MM.1S (cell line): ENCODE data around the gene WHRN.
A peak's percentile ranks its signal among the peaks of the same experiment; 100 is the strongest.

Source experiments
- DNase-seq: peaks from one replicate; pipeline ENCODE4 v3.0.0-alpha.2; 2015
- H2AFZ ChIP-seq: fragments of 300-600 bp; sonication (generic); 2 replicates; pipeline ENCODE4 v1.6.0; 2016; ENCODE audit warnings: antibody characterized with exemption, low read length
- H3F3A ChIP-seq: fragments of 300-600 bp; sonication (generic); 2 replicates; pipeline ENCODE4 v1.6.1; 2016; ENCODE audit warnings: mild to moderate bottlenecking, antibody characterized with exemption, low read length, moderate library complexity, mixed read lengths; ENCODE audit not compliant: insufficient read depth
- H3K27ac ChIP-seq: fragments of 300-600 bp; sonication (generic); 2 replicates; pipeline ENCODE4 v1.5.1; 2016; ENCODE audit warnings: mild to moderate bottlenecking, low read length
- H3K27me3 ChIP-seq: fragments of 300-600 bp; sonication (generic); replicated peaks from 2 replicates; pipeline ENCODE4 v1.6.0; 2016; ENCODE audit warnings: low read length; ENCODE audit not compliant: insufficient read depth
- H3K36me3 ChIP-seq: fragments of 300-600 bp; sonication (generic); replicated peaks from 2 replicates; pipeline ENCODE4 v1.6.1; 2016; ENCODE audit warnings: mild to moderate bottlenecking, low read length, mixed read lengths; ENCODE audit not compliant: insufficient read depth
- H3K4me1 ChIP-seq: fragments of 300-600 bp; sonication (generic); 2 replicates; pipeline ENCODE4 v1.6.1; 2016; ENCODE audit warnings: low read length, mixed read lengths
- H3K4me2 ChIP-seq: fragments of 300-600 bp; sonication (generic); 2 replicates; pipeline ENCODE4 v1.6.0; 2016; ENCODE audit warnings: low read depth, low read length
- H3K4me3 ChIP-seq: fragments of 300-600 bp; sonication (generic); 2 replicates; pipeline ENCODE4 v1.5.1; 2016; ENCODE audit warnings: low read length, mixed read lengths
- H3K79me2 ChIP-seq: fragments of 300-600 bp; sonication (generic); 2 replicates; pipeline ENCODE4 v1.6.1; 2016; ENCODE audit warnings: mixed run types, low read length, mixed read lengths
- H3K9ac ChIP-seq: fragments of 300-600 bp; sonication (generic); 2 replicates; pipeline ENCODE4 v1.6.1; 2016; ENCODE audit warnings: low read length, mixed read lengths
- H3K9me2 ChIP-seq: fragments of 300-600 bp; sonication (generic); replicated peaks from 2 replicates; pipeline ENCODE4 v1.6.1; 2016; ENCODE audit warnings: mild to moderate bottlenecking, low read length, mixed read lengths; ENCODE audit not compliant: insufficient read depth
- H3K9me3 ChIP-seq: fragments of 300-600 bp; sonication (generic); replicated peaks from 2 replicates; pipeline ENCODE4 v1.6.1; 2016; ENCODE audit warnings: mild to moderate bottlenecking, low read length, mixed read lengths; ENCODE audit not compliant: insufficient read depth
- H4K20me1 ChIP-seq: fragments of 300-600 bp; sonication (generic); 2 replicates; pipeline ENCODE4 v1.6.1; 2016; ENCODE audit warnings: mild to moderate bottlenecking, low read length, moderate library complexity, mixed read lengths; ENCODE audit not compliant: insufficient read depth
- EZH2 ChIP-seq: fragments of 300-600 bp; sonication (generic); optimal IDR thresholded peaks from 2 replicates; pipeline ENCODE3; 2017; ENCODE audit warnings: low read depth, mild to moderate bottlenecking, antibody characterized with exemption, low read length, mixed read lengths
- EZH2phosphoT487 ChIP-seq: fragments of 300-600 bp; sonication (generic); IDR thresholded peaks from 2 replicates; pipeline ENCODE4 v1.6.1; 2018; ENCODE audit warnings: antibody characterized with exemption, low read length
- TF ChIP-seq, protein P1 (sequence below): fragments of 300-600 bp; sonication (generic); IDR thresholded peaks from 2 replicates; pipeline ENCODE4 v1.5.1; 2016; ENCODE audit warnings: antibody characterized with exemption, low read length, mixed read lengths

Gene WHRN

DNA sequence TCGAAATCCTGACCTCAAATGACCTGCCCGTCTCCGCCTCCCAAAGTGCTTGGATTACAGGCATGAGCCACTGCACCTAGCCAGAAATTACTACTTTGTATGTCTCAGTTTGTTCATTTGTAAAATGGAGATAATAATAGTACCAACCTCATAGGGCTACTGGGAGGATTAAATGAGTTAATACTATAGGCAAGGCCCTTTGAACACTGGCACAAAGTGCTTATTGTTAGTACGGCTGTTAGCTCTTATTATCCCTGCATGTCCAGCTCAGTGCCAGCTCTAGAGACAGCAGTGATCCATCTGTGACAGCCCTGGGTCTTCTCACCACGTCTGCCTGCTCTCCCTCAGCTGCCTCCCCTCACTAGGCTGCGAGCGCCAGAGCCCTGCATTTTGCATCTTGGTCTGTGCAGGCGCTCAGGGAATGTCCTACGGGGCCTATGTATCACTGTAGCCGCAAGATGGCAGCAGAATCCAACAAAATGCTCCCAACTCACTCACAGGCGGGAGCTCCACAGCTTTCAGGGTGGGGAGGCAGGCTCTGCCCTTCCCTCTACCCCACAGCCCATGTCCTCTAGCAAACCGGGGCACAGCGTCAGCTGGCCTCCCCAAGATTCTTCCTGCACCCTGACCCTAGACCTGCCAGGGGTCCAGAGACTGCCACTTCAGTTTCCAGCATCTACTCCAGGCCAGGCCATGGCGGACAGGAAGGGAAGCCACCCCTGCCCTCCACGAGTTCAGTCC, 99.8 kb downstream of the WHRN start:
- TF ChIP-seq EZH2phosphoT487 (no peak), EZH2 (no peak)
- TF ChIP-seq, protein P1, sequence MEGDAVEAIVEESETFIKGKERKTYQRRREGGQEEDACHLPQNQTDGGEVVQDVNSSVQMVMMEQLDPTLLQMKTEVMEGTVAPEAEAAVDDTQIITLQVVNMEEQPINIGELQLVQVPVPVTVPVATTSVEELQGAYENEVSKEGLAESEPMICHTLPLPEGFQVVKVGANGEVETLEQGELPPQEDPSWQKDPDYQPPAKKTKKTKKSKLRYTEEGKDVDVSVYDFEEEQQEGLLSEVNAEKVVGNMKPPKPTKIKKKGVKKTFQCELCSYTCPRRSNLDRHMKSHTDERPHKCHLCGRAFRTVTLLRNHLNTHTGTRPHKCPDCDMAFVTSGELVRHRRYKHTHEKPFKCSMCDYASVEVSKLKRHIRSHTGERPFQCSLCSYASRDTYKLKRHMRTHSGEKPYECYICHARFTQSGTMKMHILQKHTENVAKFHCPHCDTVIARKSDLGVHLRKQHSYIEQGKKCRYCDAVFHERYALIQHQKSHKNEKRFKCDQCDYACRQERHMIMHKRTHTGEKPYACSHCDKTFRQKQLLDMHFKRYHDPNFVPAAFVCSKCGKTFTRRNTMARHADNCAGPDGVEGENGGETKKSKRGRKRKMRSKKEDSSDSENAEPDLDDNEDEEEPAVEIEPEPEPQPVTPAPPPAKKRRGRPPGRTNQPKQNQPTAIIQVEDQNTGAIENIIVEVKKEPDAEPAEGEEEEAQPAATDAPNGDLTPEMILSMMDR: peak; percentile 77
- no peak overlapping the region for H3K27ac ChIP-seq
- no peak overlapping the region for H3K4me3 ChIP-seq
- no peak overlapping the region for H3K9ac ChIP-seq
- H3K4me2 ChIP-seq: no peak overlapping the region
- H3K27me3 ChIP-seq: no peaks in the 10 kb centered on the region
- no peaks in the 10 kb centered on the region for H3K36me3 ChIP-seq
- no peaks in the 10 kb centered on the region for H4K20me1 ChIP-seq
- no peaks in the 10 kb centered on the region for H3K79me2 ChIP-seq
- no peaks in the 10 kb centered on the region for H3K9me3 ChIP-seq
- DNase-seq: peak; percentile 71
- no peaks in the 10 kb centered on the region for H3K9me2 ChIP-seq
- no peak overlapping the region for H2AFZ ChIP-seq
- no peaks in the 10 kb centered on the region for H3K4me1 ChIP-seq
- H3F3A ChIP-seq: no peaks in the 10 kb centered on the region

DNA sequence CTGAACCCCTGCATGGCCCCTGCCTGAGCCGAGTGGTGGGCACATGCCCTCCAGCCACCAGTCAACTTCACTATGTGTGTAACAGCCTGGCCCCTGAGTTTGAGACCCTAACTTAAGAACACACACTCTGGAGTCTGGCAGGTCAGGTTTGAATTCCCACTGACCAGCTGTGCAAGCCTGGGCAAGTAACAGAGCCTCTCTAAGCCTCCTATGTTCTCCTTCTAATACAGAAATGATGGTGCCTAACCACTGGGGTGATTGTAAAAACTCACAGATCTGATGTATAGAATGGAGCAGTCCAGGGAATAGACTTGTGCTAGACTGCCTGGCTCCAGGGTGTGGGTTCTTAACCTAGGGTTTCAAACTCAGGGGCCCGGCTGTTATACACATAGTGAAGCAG, 100.7 kb downstream of the WHRN start:
- Histone ChIP-seq H3K4me1 (no peaks in the 10 kb centered on the region), H3K9me2 (no peaks in the 10 kb centered on the region), H3K79me2 (no peaks in the 10 kb centered on the region), H3K4me2 (no peak overlapping the region), H3K9me3 (no peaks in the 10 kb centered on the region), H2AFZ (no peak overlapping the region), H4K20me1 (no peaks in the 10 kb centered on the region), H3K9ac (no peak overlapping the region), H3K4me3 (no peak overlapping the region), H3F3A (no peaks in the 10 kb centered on the region), H3K27me3 (no peaks in the 10 kb centered on the region), H3K27ac (no peak overlapping the region), H3K36me3 (no peaks in the 10 kb centered on the region)
- TF ChIP-seq EZH2phosphoT487 (no peak), EZH2 (no peak)
- TF ChIP-seq, protein P1: no peak
- no peak for DNase-seq

- Histone ChIP-seq H3F3A (no peaks in the 10 kb centered on the region), H3K9ac (no peak overlapping the region), H3K9me3 (no peaks in the 10 kb centered on the region), H3K27ac (no peak overlapping the region), H3K27me3 (no peaks in the 10 kb centered on the region), H2AFZ (no peak overlapping the region), H3K79me2 (no peaks in the 10 kb centered on the region), H3K4me2 (no peak overlapping the region), H3K4me3 (no peak overlapping the region), H3K36me3 (no peaks in the 10 kb centered on the region), H3K4me1 (no peaks in the 10 kb centered on the region), H4K20me1 (no peaks in the 10 kb centered on the region), H3K9me2 (no peaks in the 10 kb centered on the region)
- TF ChIP-seq EZH2phosphoT487 (no peak), EZH2 (no peak)
- TF ChIP-seq, protein P1: no peak
- no peak for DNase-seq
Observed at GRCh38 chr9:114403153-114403756, 102.0 kb downstream of the WHRN start.
